ENCODE results near the gene SLCO4A1. TPM values are rescaled to one million over a fixed set of nuclear protein-coding genes. Genes with fewer than 3 reads are reported as not detected.

SLCO4A1 gene
- total RNA-seq, 1 donor, result under 0.01 TPM

GRCh38 chr20:62614085-62614960, 28.0 kb upstream of the SLCO4A1 start:
- no peaks in the 10 kb centered on the region for H4K20me1 ChIP-seq (ENCODE audit: insufficient read depth, low read length)
- H2AFZ ChIP-seq (ENCODE audit: low read length), result no peak overlapping the region
- H3K4me1 ChIP-seq (ENCODE audit: insufficient read depth, low read length), result no peaks in the 10 kb centered on the region
- no peaks in the 10 kb centered on the region for H3K36me3 ChIP-seq (ENCODE audit: insufficient read depth, low read length)
- no peaks in the 10 kb centered on the region for H3K79me2 ChIP-seq (ENCODE audit: insufficient read depth, low read length)
- H3K27me3 ChIP-seq (ENCODE audit: insufficient read depth, low read length), result peaks cover 9% of the 10 kb centered on the region
- TF ChIP-seq CTCF (IDR thresholded peaks at IDR 0.05; ENCODE audit: extremely low read depth, low read depth, low read length), result no peak
- no peak overlapping the region for H3K27ac ChIP-seq (ENCODE audit: low read depth, low read length)
- no peaks in the 10 kb centered on the region for H3K9me3 ChIP-seq (ENCODE audit: low read depth, low read length)
- no peak overlapping the region for H3K4me2 ChIP-seq (ENCODE audit: insufficient read depth, low read length)
- no peak overlapping the region for H3K4me3 ChIP-seq (ENCODE audit: insufficient read depth, low read length)
- DNase-seq (ENCODE audit: insufficient read length, low spot score, missing footprints), result no peak

DNA sequence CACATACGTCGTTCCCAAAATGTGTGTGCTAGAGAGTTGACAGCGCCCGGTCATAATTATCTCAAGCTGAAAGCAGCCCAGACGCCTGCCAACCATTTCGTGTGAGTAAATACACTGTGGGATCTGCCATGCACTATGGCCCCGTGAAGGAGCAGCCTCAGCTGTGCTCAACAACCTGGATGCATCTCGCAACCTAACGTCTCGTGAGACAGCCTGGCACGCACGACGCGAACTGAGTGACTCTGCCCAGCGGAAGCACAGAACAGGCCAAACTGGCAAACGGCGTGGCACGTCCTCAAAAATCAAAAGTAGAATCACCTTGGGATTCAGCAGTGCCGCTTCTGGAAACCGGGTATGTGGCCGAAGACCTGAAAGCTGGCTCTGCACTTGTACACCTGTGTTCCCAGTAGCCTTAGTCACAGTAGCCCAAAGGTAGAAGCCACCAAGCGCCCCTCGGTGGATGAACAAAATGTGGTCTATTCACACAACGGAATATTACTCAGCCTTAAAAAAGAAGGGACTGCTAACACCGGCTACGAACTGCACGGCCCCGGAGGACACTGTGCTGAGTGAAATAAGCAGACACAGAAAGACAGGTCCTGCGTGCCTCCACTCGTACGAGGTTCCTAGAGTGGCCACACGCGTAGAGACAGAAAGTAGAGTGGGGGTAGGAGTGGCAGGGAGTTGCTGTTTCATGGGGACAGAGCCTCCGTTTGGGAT, 27.2 kb upstream of the SLCO4A1 start:
- DNase-seq (ENCODE audit: insufficient read length, low spot score, missing footprints), result no peak
- Histone ChIP-seq H3K27ac (ENCODE audit: low read depth, low read length) (no peak overlapping the region), H3K4me2 (ENCODE audit: insufficient read depth, low read length) (no peak overlapping the region), H3K36me3 (ENCODE audit: insufficient read depth, low read length) (no peaks in the 10 kb centered on the region), H3K4me3 (ENCODE audit: insufficient read depth, low read length) (no peak overlapping the region), H3K27me3 (ENCODE audit: insufficient read depth, low read length) (peaks cover 9% of the 10 kb centered on the region), H3K9me3 (ENCODE audit: low read depth, low read length) (no peaks in the 10 kb centered on the region), H2AFZ (ENCODE audit: low read length) (no peak overlapping the region), H4K20me1 (ENCODE audit: insufficient read depth, low read length) (no peaks in the 10 kb centered on the region), H3K79me2 (ENCODE audit: insufficient read depth, low read length) (no peaks in the 10 kb centered on the region), H3K4me1 (ENCODE audit: insufficient read depth, low read length) (no peaks in the 10 kb centered on the region)
- TF ChIP-seq CTCF (IDR thresholded peaks at IDR 0.05; ENCODE audit: extremely low read depth, low read depth, low read length), result no peak

DNA sequence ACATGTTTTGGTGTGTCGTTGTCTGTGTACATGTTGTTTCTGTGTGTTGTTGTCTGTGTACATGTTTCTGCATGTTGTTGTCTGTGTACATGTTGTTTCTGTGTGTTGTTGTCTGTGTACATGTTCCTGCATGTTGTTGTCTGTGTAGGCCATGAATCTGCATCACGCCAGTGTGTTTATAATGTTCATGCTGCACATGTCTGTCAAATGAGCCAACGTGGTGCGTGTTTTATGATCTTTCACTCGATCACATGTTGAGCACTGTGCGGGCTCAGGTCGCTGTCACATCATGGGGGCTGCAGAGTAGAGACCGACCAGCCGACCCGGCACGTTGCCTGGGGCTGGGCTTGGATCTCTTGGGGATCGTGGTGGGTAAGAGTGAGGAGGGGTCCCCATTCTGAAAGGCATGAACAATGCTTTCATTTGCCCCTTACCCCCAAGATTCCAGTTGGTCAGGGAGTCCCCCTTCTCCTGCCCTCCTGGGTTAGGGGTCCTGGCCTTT, 26.5 kb upstream of the SLCO4A1 start:
- Histone ChIP-seq H3K9me3 (ENCODE audit: low read depth, low read length) (no peaks in the 10 kb centered on the region), H2AFZ (ENCODE audit: low read length) (no peak overlapping the region), H3K27ac (ENCODE audit: low read depth, low read length) (no peak overlapping the region), H3K4me2 (ENCODE audit: insufficient read depth, low read length) (no peak overlapping the region), H3K4me1 (ENCODE audit: insufficient read depth, low read length) (no peaks in the 10 kb centered on the region), H4K20me1 (ENCODE audit: insufficient read depth, low read length) (no peaks in the 10 kb centered on the region), H3K4me3 (ENCODE audit: insufficient read depth, low read length) (no peak overlapping the region), H3K36me3 (ENCODE audit: insufficient read depth, low read length) (no peaks in the 10 kb centered on the region), H3K27me3 (ENCODE audit: insufficient read depth, low read length) (peaks cover 9% of the 10 kb centered on the region), H3K79me2 (ENCODE audit: insufficient read depth, low read length) (no peaks in the 10 kb centered on the region)
- TF ChIP-seq CTCF (IDR thresholded peaks at IDR 0.05; ENCODE audit: extremely low read depth, low read depth, low read length), result no peak
- DNase-seq (ENCODE audit: insufficient read length, low spot score, missing footprints), result no peak
